ENCODE data around the gene VSX2. TPM values are rescaled to one million over a fixed set of nuclear protein-coding genes. Genes with fewer than 3 reads are reported as not detected.

Gene VSX2
- not detected in 2 replicates for total RNA-seq

DNA sequence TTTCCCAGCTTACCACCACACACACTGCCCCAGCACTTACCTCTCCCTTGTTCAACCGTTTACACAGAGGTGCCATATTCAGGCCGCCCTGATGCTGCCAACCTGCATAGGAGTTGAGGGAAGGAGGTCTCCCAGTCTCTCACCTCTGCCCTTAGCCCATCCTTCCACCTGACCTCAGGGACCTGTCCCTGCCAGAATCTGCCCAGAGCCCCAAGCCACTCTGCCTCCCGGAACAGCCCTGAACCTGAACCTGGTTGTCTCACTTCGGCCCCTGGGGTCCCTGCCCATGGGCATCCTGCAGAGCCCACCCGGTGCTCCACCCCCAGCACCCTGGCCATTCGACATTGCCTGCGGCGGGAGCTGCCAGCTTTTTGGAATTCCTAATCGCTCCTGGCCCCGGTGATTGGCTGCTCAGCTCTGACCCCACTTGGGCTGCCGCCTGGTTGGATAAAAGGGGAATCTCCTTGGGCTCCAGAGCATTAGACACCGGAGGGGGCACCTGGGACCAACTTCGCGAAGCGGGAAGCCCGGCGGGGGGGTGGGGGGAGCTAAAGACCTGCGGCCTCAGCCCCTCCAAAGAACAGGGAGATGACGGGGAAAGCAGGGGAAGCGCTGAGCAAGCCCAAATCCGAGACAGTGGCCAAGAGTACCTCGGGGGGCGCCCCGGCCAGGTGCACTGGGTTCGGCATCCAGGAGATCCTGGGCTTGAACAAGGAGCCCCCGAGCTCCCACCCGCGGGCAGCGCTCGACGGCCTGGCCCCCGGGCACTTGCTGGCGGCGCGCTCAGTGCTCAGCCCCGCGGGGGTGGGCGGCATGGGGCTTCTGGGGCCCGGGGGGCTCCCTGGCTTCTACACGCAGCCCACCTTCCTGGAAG lies at the start of gene VSX2:
TSS of gene VSX2 (plus strand) at position 476 of the 874 bp plus-strand sequence. CDS start at position 589, 113 bp downstream.

DNA sequence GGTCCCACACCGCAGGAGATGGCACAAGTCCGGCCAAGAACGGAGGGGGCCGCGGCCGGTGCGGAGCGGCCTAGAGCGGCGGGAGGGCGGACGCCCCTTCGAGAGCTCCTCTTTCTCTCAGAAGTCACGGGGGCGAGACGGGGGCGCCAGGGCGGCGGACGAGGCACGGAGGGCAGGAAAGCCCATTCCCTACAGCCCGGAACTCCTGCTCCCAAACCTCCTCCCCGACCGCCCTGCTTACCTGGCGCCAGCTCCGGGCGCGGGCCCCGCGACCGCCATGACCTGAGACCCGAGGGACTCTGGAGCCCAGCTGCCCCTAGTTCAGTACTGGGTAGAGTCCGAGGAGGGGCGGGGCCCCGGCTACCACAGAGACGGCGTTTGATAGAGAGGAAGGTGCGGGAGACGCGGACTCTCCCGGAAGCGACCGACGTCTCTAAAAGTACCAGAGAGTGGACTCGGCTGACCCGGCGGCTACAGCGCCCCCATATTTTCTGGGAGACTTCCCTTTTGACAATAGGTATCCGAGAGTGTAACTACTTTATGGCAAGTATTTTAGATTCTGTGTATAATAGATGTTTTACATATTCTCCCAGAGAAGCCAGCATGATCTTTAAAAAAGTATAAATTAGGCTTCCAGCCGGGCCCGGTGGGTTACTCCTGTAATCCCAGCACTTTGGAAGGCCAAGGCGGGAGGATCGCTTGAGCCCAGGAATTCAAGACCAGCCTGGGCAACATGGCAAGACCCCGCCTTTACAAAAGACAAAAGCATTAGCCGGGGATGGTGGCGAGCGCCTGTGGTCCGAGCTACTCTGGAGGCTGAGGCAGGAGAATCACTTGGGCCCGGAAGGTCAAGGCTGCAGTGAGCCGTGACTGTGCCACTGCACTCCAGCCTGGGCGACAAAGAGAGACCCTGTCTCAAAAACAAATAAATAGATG lies 63.7 kb downstream of the VSX2 start, which contains the start of gene ABCD4:
TSS of gene ABCD4 (minus strand) at position 301 of the 936 bp plus-strand sequence. CDS start at position 279, 22 bp downstream.

Other genes starting within 250 kb of the VSX2 start
- 6.8 TPM in 2 replicates for gene ENTPD5, start 220.2 kb upstream of the VSX2 start, total RNA-seq
- gene BBOF1, start 220.1 kb upstream of the VSX2 start, total RNA-seq, result 1.9 and 2.4 TPM in 2 replicates
- 14.3 and 24.2 TPM in 2 replicates for gene ALDH6A1, start 155.0 kb upstream of the VSX2 start, total RNA-seq
- 9.1 and 10.9 TPM in 2 replicates for gene LIN52, start 154.5 kb upstream of the VSX2 start, total RNA-seq
- gene ABCD4, start 63.5 kb downstream of the VSX2 start, total RNA-seq, result 28.3 and 48.8 TPM in 2 replicates
- gene VRTN, start 109.0 kb downstream of the VSX2 start, total RNA-seq, result not detected in 2 replicates
- gene SYNDIG1L, start 186.8 kb downstream of the VSX2 start, total RNA-seq, result not detected in 2 replicates